ENCODE measurements around the gene CCDC34. TPM values are rescaled to one million over a fixed set of nuclear protein-coding genes. Genes with fewer than 3 reads are reported as not detected.

Gene CCDC34
- total RNA-seq, result 1 to 10 TPM in 1 of 4 donors, under 1 TPM in 3; 0.24 to 1.3 (median 0.64) TPM

GRCh38 chr11:27362749-27363575 lies at the start of gene CCDC34:
TSS of gene CCDC34 (minus strand) at chr11:27363215. CDS start at chr11:27363194, 21 bp downstream.
- Histone ChIP-seq H3K36me3 (no peaks in the 10 kb centered on the region), H3K27me3 (no peaks in the 10 kb centered on the region), H3K27ac (peak within 1 kb of the TSS in 3 of 4 donors; percentile 40 to 56 (median 45)), H3K4me3 (peak within 1 kb of the TSS; percentile 60 to 73 (median 66)), H3K9me3 (no peaks in the 10 kb centered on the region), H3K4me1 (peaks cover 8 to 13% of the 10 kb centered on the region in 2 donors)
- intact Hi-C loops (cut with DNase I; ENCODE audit: low total_unique reads), result loop anchor here (5.0 kb wide), 1 partner anchor 109 kb away; the partner anchor contains the start of gene LGR4
- ATAC-seq (peak; percentile 89 to 92), DNase-seq (peak; percentile 70 to 78)
- TF ChIP-seq POLR2A (IDR thresholded peaks at IDR 0.05), result no peak
- TF ChIP-seq, protein P1, sequence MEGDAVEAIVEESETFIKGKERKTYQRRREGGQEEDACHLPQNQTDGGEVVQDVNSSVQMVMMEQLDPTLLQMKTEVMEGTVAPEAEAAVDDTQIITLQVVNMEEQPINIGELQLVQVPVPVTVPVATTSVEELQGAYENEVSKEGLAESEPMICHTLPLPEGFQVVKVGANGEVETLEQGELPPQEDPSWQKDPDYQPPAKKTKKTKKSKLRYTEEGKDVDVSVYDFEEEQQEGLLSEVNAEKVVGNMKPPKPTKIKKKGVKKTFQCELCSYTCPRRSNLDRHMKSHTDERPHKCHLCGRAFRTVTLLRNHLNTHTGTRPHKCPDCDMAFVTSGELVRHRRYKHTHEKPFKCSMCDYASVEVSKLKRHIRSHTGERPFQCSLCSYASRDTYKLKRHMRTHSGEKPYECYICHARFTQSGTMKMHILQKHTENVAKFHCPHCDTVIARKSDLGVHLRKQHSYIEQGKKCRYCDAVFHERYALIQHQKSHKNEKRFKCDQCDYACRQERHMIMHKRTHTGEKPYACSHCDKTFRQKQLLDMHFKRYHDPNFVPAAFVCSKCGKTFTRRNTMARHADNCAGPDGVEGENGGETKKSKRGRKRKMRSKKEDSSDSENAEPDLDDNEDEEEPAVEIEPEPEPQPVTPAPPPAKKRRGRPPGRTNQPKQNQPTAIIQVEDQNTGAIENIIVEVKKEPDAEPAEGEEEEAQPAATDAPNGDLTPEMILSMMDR (IDR thresholded peaks at IDR 0.05 in 4 of 5, conservative IDR thresholded peaks at IDR 0.05 in 1 of 5), result no peak
- in situ Hi-C loops (cut with MboI; ENCODE audit: low sequenced_read_pairs in 4 of 4), result loop anchor here in 2 of 4 donors (10.0 to 25.0 kb wide), 2 partner anchors 124 to 132 kb away; no protein-coding TSS in a partner anchor

- TF ChIP-seq, protein P1 (IDR thresholded peaks at IDR 0.05 in 4 of 5, conservative IDR thresholded peaks at IDR 0.05 in 1 of 5), result no peak
- no peak for TF ChIP-seq POLR2A (IDR thresholded peaks at IDR 0.05)
- in situ Hi-C loops (cut with MboI; ENCODE audit: low sequenced_read_pairs in 4 of 4), result no loop called here
Measured at GRCh38 chr11:27412192-27412691, 49.2 kb upstream of the CCDC34 start.

DNA sequence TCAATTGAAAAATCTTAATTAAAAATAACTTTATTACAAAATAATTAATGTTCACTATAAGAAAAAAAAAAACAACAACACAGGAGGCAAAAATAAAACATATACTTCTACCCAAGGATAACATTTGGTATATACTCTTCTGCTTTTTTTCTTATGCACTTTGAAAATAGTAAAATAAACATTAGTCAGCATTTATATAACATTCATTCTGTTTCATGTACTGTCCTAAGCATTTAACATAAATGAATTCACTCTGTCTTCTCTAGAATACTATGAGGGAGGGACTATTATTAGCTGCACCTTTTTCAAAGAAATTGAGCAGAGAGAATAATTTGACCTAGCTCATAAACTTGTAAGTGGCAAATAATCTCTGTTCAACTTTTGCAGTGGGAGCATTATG lies 48.3 kb upstream of the CCDC34 start:
- no peak overlapping the region for H3K4me3 ChIP-seq
- H3K36me3 ChIP-seq, result no peaks in the 10 kb centered on the region
- no peaks in the 10 kb centered on the region for H3K9me3 ChIP-seq
- ATAC-seq, result no peak
- H3K4me1 ChIP-seq, result no peaks in the 10 kb centered on the region
- intact Hi-C loops (cut with DNase I; ENCODE audit: low total_unique reads) (no loop called here), in situ Hi-C loops (cut with MboI; ENCODE audit: low sequenced_read_pairs in 4 of 4) (no loop called here)
- TF ChIP-seq POLR2A (IDR thresholded peaks at IDR 0.05), result no peak
- TF ChIP-seq, protein P1 (IDR thresholded peaks at IDR 0.05 in 4 of 5, conservative IDR thresholded peaks at IDR 0.05 in 1 of 5), result no peak
- no peak overlapping the region for H3K27ac ChIP-seq
- DNase-seq, result no peak
- no peaks in the 10 kb centered on the region for H3K27me3 ChIP-seq

More at GRCh38 chr11:27412192-27412691, 49.2 kb upstream of the CCDC34 start:
- intact Hi-C loops (cut with DNase I; ENCODE audit: low total_unique reads), result no loop called here
- no peak for DNase-seq
- H3K4me1 ChIP-seq, result peaks cover 0 to 4% of the 10 kb centered on the region in 2 donors
- no peaks in the 10 kb centered on the region for H3K36me3 ChIP-seq
- no peak overlapping the region for H3K4me3 ChIP-seq
- H3K27ac ChIP-seq, result no peak overlapping the region
- H3K9me3 ChIP-seq, result no peaks in the 10 kb centered on the region
- no peak for ATAC-seq
- H3K27me3 ChIP-seq, result no peaks in the 10 kb centered on the region

GRCh38 chr11:27410272-27410671 lies 47.3 kb upstream of the CCDC34 start:
- peaks cover 0 to 4% of the 10 kb centered on the region in 2 donors for H3K4me1 ChIP-seq
- no peaks in the 10 kb centered on the region for H3K9me3 ChIP-seq
- H3K27me3 ChIP-seq, result no peaks in the 10 kb centered on the region
- H3K4me3 ChIP-seq, result no peak overlapping the region
- no peak overlapping the region for H3K27ac ChIP-seq
- no peak for DNase-seq
- in situ Hi-C loops (cut with MboI; ENCODE audit: low sequenced_read_pairs in 4 of 4), result no loop called here
- ATAC-seq, result no peak
- intact Hi-C loops (cut with DNase I; ENCODE audit: low total_unique reads), result no loop called here
- no peaks in the 10 kb centered on the region for H3K36me3 ChIP-seq
- TF ChIP-seq POLR2A (IDR thresholded peaks at IDR 0.05), result no peak
- TF ChIP-seq, protein P1 (IDR thresholded peaks at IDR 0.05 in 4 of 5, conservative IDR thresholded peaks at IDR 0.05 in 1 of 5), result no peak
